Kasumi-1 (cell line): Measurements from ENCODE around the gene AMY2B.
"Not testable (repeated sequence)": the region's sequence is repeated elsewhere in the genome, so short reads cannot be mapped to it uniquely, and the experiment has no call there.

Source experiments
- DNase-seq, 2 experiments: peaks; one replicate each; lab custom pipeline; 2025; lab: John Stamatoyannopoulos, UW

Gene AMY2B

DNA sequence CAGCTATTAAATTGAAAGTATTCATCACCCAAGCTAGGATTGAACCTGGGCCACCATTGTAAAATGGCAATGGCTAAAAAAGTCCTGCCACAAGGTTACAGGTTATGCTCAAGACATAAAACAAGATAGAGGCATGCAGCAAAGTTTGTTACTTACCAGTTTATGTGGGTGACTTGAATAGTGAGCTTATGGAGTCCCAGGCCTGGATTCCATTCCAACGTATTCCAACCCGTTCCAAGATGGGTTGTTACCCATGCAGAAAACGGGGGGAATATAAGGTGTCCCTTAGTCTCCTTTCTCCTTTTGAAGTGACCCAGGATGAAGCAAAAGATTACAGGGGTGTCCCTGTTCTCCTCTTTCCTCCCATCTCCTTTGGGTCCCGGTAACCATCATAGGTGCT is 56.0 kb downstream of the AMY2B start:
- not testable (repeated sequence) for DNase-seq
